ENCODE data around the gene LAMC1. TPM values are rescaled to one million over a fixed set of nuclear protein-coding genes. Genes with fewer than 3 reads are reported as not detected.

Gene LAMC1
- total and polyA plus RNA-seq, 2 of the 4 experiments (the other 2 are of a cell fraction), result 249 to 394 TPM

DNA sequence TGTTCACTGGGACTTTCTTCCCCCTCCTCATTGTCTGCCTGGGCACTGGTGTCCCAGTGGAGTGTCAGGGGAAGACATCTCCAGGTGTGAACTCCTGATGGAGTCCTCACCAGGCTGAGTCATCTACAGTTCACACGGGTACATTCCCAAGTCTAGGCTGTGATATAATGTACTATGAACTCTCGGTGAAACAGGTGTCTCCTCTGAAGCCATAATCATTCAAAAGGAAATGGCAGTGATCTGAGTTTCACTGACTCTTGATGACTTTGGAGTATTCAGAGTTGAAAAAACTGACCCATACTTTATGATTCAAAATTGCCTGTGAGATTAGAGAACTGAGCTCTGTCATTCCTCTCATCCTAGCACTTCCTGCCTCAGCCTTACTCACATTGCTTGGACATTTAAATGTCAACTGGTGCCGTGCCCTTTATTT, 171.9 kb downstream of the LAMC1 start:
- H2BK5ac ChIP-seq (ENCODE audit: low read depth, low read length, poor library complexity, severe bottlenecking), result no peak overlapping the region
- H3K4me2 ChIP-seq (ENCODE audit: low read depth, low read length), result no peak overlapping the region
- TF ChIP-seq RFX5 (IDR thresholded peaks at IDR 0.05; ENCODE audit: low read depth, low read length) (no peak), MAFK (IDR thresholded peaks at IDR 0.05; ENCODE audit: low read depth, low read length) (no peak), NFE2L2 (IDR thresholded peaks at IDR 0.05; ENCODE audit: low read depth, low read length) (no peak; the same call in 1 of the 2 replicates), USF2 (IDR thresholded peaks at IDR 0.05; ENCODE audit: low read depth, low read length) (no peak), ELK1 (IDR thresholded peaks at IDR 0.05; ENCODE audit: borderline replicate concordance, low read depth, low read length) (no peak), CEBPB (IDR thresholded peaks at IDR 0.05; ENCODE audit: low read depth, low read length) (no peak), RCOR1 (IDR thresholded peaks at IDR 0.05; ENCODE audit: insufficient replicate concordance, low read length) (no peak), MXI1 (IDR thresholded peaks at IDR 0.05; ENCODE audit: borderline replicate concordance, low read depth, low read length) (no peak), CHD1 (IDR thresholded peaks at IDR 0.05; ENCODE audit: low read depth, low read length) (no peak)
- in situ Hi-C loops (cut with MboI; ENCODE audit: low sequenced_read_pairs), result no loop called here
- H2AFZ ChIP-seq (replicated peaks; ENCODE audit: low read length, poor library complexity), result no peak overlapping the region
- H2AK5ac ChIP-seq (ENCODE audit: low read depth, low read length), result peak overlapping the region; percentile 61
- H2AK9ac ChIP-seq (replicated peaks; ENCODE audit: low read depth, low read length, poor library complexity), result no peak overlapping the region
- no peaks in the 10 kb centered on the region for H4K20me1 ChIP-seq (ENCODE audit: insufficient read depth, low read length)
- POLR2A ChIA-PET (ENCODE audit: unreplicated experiment), result no interaction called here
- no peak overlapping the region; the same call in 1 of the 2 replicates for H3K56ac ChIP-seq (ENCODE audit: extremely low read depth, insufficient read depth, low read length)
- peak overlapping the region; percentile 2; the same call in 1 of the 2 replicates for H3K18ac ChIP-seq (ENCODE audit: low read depth, low read length)
- dilution Hi-C loops (cut with HindIII; ENCODE audit: low sequenced_read_pairs, unreplicated experiment), result no loop called here
- H3K9ac ChIP-seq (ENCODE audit: low read depth, low read length), result no peak overlapping the region
- no CpG with 5 or more reads among the region's 3 CpGs for WGBS, 2 experiments (ENCODE audit: extremely low coverage in 2 of 2, insufficient read length in 1 of 2)
- DNase-seq (peak; percentile 60), ATAC-seq (ENCODE audit: low read depth) (peak; percentile 45; the same call in 1 of the 2 replicates)
- H3K14ac ChIP-seq (replicated peaks; ENCODE audit: low read depth, low read length), result peak overlapping the region; percentile 10; the same call in 1 of the 2 replicates
- H3K9me1 ChIP-seq (ENCODE audit: insufficient read depth, low read length), result peaks cover 7% of the 10 kb centered on the region
- H3K9me3 ChIP-seq (ENCODE audit: control insufficient read depth, insufficient read depth, low read length), result no peaks in the 10 kb centered on the region
- no peak overlapping the region for H3K4me3 ChIP-seq (ENCODE audit: insufficient read depth, low read depth, low read length)
- no peak overlapping the region for H2BK120ac ChIP-seq (ENCODE audit: low read depth, low read length)
- no TSS peak for BruUV-seq (replicated peaks)
- peak overlapping the region; percentile 45; the same call in 1 of the 3 replicates for H2BK15ac ChIP-seq (ENCODE audit: low read depth, low read length)
- peak overlapping the region; percentile 27; the same call in 1 of the 2 replicates for H2BK20ac ChIP-seq (ENCODE audit: low read depth, low read length)
- peak overlapping the region; percentile 35 for H3K4ac ChIP-seq (ENCODE audit: low read depth, low read length)
- CTCF ChIA-PET, result interaction anchor here (0.5 to 1.1 kb wide), 3 partner anchors 30 to 232 kb away, joined by 3 to 4 read pairs (median 3); no protein-coding TSS in a partner anchor
- peak overlapping the region in 1 of 2 experiments; percentile 7; a peak in 1 of 4 replicates for H4K8ac ChIP-seq (ENCODE audit: low read depth in 2 of 2, low read length in 2 of 2)
- no peaks in the 10 kb centered on the region for H3K36me3 ChIP-seq (ENCODE audit: control insufficient read depth, insufficient read depth, low read length)
- H4K5ac ChIP-seq (ENCODE audit: low read depth, low read length), result peak overlapping the region; percentile 39; the same call in 1 of the 2 replicates
- no peak overlapping the region for H3K27ac ChIP-seq (ENCODE audit: insufficient read depth, low read length)
- H3K27me3 ChIP-seq (ENCODE audit: control insufficient read depth, insufficient read depth, low read length), result no peaks in the 10 kb centered on the region
- H3K23ac ChIP-seq (ENCODE audit: low read depth, low read length), result 0 out of 2 replicates have a peak overlapping the region, but pooled peaks have one; percentile 2
- no peak overlapping the region for H4K91ac ChIP-seq (ENCODE audit: insufficient read depth, low read depth, low read length)
- H3K4me1 ChIP-seq (ENCODE audit: control insufficient read depth, insufficient read depth, low read length), result peaks cover 9% of the 10 kb centered on the region
- H3K79me1 ChIP-seq (ENCODE audit: low read depth in 1 of 2, low read length in 2 of 2), result no peaks in the 10 kb centered on the region
- intact Hi-C loops (cut with micrococcal nuclease), result no loop called here

Measured in IMR-90 (cell line).